Stimulated activated CD4-positive, alpha-beta T cell treated with anti-CD3 and anti-CD28 coated beads, Interleukin-4, amount 100 ng/mL, for 4 hours (primary cell): ENCODE data around the gene LRRC8D.

Experiments
- DNase-seq, 2 experiments: peaks; one replicate each; pipeline ENCODE4 v3.0.0-alpha.2; 2020

Gene LRRC8D

DNA sequence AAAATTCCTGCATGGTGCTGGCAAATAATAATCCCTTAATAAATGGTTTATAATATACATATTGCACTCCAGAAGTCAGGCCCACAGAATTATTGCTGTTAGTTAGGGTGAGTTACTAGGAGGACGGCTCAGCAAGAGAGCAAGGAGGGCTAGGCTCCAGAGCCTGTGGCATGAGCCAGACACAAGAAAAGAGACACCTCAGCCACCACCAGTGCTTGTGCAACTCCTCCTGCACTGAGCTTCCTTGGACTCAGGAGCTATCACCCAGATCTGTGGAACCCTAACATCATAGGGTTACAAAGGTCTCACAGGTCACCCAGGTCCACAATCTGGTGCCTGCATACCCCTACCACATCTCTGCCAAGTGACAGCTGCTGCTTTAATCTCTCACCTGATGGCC, 12.8 kb upstream of the LRRC8D start:
- DNase-seq = no peak

DNA sequence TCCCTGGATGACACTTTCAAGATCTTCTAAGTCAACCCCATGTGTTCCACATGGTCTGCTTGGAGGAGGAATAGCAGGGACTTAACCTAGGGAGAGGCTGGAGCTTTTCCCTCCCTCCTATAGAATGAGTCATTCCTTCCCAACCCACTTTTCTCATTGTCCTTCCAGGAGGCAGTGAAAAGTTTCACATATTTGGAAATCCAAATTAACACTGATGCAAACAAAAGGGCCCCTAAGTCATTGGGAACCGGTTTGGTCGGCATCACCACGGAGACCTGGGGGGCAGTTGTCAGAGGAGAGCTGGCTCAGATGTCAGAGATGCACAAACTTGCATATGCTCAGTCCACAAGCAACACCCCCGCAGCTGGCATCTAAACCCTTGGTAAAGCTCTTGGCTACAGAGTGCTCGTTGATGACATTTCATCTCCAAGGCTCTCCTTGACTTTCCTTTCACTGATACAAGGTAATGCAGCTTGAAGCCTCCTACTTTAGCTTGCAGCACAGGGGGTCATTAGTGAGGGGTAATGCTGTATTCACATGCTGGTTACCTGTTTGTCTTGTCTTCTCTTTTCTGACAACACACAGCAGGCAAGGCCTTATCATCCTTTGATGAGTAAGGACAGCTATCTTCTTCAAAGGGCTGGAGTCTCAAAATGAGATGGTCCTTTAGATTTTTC, 12.3 kb upstream of the LRRC8D start:
- DNase-seq = no peak

DNA sequence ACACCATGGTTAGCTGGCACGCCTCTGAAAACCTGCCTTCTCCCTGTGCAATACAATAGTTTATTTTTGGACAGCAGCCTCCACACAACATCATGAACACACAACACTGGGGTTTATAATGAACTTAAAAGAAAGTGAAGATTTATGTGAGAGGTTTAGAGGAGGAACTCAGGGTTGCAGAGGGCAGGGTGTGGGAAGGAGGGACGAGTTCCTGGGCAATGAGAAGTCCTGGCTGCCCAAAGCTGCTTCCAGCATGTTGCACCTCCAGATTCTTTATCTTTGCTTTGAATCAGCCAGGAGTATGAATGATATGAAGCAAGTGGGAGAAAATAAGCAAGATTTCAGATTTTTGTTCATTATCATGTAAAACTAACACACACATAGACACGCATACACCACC, 11.3 kb upstream of the LRRC8D start:
- no peak for DNase-seq

DNA sequence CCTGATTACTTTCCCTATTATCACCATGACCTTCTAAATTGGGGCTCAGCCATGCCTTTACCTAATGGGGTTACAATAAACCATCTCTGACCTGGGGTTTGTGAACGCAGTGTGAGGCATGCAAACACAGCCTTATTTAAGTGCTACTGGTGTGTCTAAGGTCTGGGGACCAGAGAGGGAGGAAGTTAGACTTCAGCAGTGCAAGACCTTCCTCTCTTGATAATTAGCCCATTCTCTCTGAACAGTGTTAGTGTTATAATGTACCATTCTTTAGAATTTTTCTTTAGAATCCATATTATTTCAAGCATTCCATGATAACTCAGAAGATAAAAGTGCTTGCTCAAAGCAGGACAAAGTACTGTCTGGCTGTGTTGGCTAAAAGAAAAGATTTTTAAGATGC, 10.5 kb upstream of the LRRC8D start:
- no peak for DNase-seq

DNA sequence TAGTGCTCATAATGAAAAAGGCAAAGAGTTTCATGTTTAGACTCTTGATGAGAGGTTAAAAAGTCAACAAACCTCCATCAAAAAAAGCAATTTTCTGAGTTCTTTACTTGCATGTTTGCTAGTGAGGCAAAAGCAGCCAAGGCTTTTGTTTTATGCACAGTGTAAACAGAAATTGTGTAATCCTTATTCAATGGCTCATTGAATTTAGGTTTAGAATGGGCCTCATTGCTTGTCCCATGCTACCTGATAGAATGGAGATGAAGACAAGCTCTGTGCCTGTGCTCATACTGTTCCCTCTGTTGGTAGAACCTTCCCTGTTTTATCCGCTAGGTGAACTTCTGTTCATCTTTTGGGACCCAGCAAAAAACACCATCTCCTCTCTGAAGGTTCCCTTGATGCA, 10.0 kb upstream of the LRRC8D start:
- DNase-seq = no peak

DNA sequence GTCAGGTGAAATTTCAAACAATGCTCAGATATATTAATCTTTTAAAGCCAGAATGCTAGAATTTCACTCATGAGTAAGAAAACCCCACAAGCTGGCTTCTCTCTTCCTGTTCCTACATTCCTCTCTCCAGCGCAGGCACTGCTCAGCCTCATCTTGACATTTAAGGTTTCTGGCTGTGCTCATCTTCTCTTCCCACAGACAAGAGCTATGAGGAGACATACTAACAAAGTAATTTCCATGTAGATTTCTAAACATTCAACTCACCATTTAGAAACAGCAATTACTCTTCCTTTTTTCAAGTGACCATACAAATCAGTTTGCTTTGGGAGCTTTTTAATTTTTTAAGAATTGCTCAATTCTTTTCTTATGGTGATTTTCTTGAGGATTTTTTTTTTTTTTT, 7.8 kb upstream of the LRRC8D start:
- no peak for DNase-seq

DNA sequence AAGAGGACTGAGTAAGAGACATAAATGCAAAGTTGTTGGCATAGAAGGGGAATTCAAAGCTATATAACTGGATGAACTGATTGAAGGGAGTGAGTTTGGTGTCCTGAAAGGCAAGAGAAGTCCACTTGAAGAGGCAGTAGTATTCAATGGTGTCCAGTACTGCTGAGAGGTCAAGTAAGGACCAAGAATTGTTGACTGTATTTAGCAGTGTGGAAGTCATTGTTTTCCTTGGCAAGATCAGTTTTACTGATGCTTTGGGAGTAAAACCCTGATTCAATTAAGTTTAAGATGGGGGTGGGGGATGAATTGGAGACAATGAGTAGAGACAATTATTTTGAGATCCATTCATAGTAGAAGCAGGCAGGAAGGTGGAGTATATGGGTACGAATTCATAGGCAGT, 5.8 kb upstream of the LRRC8D start:
- DNase-seq = no peak

DNA sequence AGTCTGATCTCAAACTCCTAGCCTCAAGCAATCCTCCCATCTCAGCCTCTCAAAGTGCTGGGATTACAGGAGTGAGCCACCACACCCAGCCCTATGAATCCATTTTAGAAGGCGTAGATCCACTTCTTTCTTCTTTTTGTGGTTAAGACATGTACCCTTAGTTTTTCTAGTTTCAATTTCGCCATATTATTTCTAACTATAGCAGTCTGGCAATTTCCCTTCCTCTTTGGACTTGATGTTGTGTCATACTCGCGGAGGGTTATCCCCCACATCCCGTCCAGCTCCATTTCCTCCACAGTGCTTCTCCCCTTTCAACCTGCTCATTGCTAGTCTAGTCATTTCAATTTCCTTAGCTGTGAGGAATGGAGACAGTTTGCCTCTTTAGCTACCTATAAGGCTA, 5.2 kb upstream of the LRRC8D start:
- no peak for DNase-seq

DNA sequence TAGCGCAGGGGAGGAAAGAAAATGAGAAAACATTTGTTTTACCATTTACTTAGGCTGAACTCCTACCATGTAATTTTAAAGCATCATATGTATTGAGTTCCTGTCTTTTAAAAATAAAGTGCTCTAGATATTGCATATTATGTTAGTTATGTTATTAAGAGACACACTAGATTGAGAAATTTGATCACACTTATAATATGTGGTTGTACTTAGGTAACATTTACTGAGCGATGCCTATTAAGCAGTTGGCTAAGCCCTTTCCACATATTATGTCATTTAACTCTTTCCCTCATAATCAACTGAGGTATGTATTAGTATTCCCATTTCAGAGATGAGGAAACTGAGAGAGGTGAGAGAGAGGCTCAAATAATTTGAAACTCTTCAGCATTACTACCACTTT, 4.5 kb upstream of the LRRC8D start:
- DNase-seq = no peak

DNA sequence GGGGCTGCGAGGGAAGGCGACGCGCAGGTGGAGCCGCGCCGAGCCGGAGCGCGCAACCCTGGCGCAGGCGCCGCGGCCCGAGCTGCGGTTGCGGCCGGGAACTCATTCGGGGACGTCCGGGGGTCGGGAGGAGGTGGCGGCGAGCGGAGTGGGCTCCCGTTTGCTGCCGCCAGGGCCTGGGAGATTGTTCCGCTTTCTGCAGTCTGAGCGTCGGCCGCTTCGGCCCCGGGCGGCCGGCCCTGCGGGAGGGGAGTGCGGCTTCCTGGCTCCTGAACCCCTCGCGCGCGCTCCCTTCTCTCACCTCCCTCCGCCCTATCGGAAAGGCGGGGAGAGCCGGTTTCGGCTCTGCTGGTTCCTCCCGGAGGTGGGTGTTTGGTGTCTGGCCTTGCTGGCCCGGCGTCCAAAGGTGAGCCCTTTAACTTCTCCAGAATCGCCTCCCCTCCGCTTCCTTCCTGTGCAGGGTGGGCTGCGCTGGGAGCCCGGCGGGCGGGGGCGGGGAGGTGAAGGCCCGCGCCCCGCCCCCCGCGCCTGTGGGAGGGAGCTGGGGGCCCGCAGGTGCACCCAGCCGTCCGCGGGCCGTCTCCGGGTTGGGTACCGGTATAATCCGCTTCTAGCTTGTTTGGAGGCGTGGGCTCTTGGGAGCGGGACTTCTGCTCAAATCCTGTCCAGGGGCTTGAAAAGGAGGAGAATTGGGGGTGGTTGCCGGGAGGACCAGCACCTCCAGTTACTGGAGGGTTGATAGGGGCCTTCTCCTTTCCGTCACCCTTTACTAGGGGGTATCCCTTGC, 683 bp downstream of the LRRC8D start:
- peak; percentile 56 to 66 for DNase-seq

DNA sequence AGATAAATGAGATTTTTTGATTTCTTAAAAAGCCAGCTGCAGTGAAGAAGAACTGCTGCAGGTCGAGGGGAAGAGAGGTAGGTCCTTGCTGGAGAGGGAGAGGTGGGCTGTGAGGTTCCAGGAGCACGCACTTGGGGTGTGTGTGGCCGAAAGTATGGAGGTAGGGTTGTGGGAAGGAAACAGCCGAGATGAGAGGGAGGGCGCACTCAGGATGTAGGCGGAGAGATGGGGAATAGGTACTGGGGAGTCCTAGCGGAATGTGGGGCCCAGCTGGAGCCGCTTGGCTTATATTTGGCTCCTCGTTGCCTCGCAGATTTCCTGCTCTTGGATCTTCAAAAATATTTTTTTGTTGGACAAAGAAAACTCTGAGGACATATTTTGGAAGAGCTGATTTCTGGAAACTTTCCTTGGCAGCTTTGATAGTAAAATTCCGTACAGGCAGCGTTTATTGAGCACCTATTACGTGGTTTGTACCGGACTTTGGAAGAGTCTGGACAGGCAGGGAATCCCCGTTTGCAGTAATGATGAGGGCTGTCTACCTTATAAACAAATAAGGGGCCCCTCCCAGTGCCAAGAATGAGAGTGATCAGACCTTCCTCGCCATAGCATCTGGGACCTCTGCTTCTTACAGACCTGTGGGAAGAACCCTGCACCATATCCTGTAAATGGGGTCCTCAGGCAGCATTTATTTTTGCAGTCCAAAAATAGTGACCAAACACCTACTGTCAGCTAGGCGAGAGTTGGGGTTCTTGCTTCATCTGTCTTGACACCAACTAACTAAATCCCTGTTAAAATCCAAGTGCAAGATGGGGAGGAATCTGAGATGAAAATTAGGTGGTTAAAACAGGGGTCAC, 1.5 kb downstream of the LRRC8D start:
- DNase-seq = no peak

DNA sequence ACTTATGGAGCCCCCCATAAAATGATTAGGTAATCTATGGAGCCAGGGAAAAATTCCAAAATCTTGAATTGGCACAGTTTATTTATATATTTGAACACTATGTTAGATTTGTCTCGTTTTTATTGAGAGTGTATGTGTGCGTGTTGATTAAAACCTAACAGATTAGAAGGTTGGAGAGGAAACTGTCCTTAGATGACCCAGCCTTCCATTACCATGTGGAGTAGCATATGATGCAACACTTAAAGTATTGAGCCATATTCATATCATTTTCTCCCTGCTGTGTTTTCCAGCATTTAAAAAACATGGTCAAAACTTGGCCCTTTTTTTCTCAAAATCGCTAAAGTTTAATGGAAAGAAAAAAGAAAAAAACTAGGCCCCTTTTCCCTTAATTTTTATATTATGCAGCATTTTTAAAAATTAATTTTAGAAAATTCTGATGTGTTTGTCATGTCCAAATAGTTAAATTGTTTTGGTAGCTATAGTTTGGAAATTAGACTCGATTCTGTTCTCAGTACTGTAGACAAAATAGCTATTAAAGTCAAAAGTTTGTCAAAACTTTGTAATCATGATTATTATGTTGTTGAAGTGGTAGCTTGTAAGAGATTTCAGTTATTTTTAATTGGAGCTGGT, 2.3 kb downstream of the LRRC8D start:
- DNase-seq = no peak

DNA sequence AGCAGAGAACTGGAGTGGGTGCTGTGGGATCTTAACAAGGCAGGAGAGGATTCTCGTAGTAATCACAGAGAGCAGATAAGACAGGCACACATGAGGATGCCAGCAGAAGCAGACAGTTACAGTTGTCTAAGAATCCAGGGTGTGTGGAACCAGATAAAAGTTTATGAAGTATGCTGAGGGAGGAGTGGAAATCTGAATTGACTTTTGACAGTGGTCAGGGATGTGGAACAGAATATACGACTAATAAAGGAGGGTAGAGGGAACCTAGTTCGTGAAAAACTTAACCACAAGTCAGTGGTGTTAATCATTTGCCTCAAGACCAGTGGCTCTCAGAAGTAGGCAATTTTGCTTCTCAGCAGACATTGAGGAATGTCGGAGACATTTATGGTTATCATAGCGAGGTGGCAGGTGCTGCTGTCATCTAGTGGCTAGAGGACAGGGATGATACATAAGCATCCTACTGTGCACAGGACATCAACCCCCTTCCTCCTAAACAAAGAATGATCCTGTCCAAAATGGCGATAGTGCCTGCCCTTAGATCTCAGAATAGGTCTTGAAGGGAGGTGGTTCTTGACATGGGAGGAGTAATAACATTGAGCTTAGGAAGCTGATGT, 3.0 kb downstream of the LRRC8D start:
- no peak for DNase-seq

DNA sequence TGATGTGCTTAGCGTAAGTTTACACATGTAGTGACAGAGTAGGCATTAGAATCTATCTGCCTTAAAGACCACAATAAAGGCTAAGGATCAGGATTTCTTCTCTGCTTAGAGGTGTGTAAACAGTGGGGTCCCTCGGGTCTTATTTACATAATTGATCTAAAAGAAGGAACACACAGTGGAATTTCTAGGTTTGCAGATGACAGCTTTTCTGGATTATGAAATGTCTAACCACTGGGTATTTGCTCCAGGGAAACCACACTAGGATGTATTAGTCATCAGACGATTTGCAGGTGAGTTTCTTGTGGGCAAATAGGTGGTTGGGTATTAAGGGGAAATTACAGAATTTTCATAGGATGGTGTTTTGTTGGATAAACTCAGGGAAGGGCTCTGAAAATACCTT, 5.8 kb downstream of the LRRC8D start:
- no peak for DNase-seq

DNA sequence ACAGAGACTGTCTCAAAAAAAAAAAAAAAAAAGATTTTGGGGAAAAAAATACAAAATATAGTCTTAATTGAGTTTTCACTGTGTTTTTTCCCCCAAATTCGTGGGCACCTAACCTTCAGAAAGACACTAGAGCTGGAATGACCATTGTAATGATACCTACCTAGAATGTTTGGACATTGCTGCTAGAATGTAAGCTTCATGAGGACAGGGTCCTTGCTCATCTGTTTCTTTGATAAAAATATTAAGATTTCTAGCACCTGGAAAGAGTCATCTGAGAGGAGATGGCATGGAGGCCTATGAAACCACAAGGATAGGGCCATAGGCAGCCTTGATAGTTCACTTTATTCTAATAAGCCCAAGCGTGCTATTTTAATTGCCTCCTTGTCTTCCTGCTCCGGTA, 6.5 kb downstream of the LRRC8D start:
- DNase-seq = no peak

DNA sequence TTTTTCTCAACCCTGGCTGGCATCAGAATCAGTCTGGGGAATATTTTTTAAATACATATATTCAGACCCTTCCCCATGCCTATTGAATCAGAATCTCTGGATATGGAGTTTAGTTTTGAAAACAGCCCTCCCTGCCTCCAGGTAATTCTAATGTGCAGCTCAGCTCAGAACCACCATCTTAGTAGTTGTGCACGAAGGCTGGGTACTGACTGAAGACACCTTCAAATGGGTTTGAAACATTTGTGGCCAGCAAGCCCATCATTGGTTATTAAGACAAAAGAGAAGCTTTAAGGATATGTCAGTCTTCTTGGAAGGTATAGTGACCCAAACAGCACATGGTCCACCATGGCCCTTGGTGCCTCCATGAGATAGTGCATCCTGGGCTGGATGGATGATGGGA, 7.1 kb downstream of the LRRC8D start:
- no peak for DNase-seq

DNA sequence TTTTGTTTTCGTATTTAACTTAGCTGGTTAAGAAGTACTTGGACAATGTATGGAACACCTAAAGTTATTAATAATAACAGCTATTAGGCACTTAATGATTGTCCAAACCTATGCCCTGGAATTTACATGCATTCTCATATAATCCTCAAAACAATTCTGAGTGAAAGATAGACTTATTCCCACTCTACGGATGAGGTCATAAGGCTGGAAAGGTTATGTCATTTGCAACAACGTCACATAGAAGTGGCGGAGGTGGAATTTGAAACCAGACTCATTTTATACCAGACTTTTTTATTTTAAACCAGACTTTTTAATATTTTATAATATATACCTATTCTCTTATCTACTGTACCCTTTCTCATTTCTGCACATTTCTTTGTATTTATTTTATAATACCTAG, 8.4 kb downstream of the LRRC8D start:
- no peak for DNase-seq

DNA sequence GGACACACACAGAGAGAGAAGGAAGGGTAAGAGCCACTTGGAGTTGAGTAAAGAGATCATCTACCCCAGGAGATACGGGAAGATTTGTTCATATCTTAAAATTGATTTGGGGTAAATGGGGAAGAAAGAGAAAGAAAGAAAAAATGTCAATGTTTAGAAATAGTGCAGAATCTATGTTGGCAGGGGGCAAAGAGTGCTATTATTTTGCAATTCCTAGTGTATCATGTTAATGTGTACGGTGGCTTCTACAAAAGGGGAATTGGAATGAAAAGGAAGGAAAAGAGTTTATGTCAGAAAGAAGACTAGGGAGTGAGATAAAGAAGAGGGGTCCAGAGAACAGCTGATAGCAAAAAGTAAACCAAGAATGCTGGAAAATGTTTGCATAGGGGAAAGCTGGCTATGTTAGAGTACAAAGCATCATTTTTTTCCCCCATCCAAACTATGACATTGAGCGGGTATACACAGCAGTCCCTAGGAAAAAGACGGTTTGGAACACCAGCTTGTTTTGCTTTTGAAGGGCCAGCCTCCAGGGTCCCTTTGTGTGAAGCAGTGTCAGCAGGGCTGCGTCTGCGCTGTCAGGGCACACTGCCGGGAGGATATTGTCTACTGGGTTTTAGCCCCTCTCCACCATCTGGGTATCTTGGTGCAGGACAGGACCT, 10.8 kb downstream of the LRRC8D start:
- no peak for DNase-seq

DNA sequence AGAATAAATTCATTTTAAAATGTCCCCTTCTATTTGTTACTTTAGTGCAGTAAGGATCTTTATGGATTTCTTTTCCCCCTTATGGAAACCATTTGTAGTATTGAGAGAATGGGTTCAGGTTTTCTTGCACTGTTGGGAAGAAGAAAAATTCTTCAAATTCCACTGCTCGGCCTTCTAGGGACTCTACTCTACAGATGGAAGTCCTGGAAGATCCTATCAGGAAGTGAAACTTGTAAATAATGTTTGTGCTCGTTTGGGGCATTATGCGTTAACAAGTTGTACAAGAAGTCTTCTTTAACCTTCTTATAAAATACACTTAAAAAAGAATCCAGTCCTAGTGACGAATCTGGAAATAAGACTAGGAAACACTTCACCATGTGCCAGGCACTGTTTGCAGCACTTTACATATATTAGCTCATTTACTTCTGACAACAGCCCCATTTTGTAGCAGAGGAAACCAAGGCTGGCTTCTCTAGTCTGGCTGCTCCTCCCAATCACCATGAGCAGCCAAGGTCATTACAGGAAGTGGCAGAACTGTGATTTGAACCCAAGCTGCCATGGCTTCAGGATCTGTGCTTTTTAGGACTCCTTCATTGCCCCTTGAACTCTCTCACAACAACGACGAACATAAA, 11.8 kb downstream of the LRRC8D start:
- no peak for DNase-seq

DNA sequence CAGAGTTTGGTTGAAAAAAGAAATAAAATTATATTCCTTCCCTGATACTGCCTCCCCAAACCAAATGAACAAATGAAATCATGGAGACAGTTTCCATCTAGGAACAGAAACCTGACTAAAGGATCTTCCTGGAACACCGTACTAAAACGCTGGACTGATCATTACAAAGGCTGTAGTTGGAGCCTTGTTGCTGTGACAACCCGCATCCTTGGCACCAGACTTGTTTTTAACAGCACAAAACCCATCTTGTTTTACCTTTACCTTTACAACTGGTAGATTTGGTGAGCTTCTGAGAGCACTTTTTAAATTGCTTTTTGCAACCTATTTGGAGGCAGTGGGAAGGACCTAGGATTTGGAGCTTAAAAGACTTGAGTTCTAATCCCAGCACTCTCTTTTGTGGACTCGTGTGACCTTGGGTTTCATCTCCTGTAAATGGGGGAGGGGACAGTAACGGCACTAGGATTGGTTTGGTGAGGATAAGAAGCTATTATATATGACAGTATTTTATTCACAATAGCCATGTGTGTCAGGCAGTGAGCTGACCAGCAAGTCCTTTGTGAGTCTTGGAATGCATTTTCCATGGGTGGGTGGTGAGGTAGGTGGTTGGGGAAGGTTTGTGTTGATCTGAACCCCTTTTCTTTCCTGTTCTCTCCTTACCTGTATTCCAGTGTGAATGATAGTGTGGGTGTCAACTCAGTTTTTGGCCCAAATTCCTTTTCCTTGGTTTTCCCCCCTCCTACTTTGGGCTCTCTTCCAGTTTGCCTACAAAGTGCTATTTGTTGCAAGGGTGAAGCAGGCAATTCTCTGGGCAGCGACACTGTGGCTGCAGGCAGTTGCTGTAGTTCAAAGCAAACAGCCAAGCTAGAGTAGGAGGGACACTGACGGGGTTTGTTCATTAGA, 12.6 kb downstream of the LRRC8D start:
- no peak for DNase-seq
